Breast epithelium (tissue), 4 donors: ENCODE results near the gene ZWILCH. TPM values are rescaled to one million over a fixed set of nuclear protein-coding genes. Genes with fewer than 3 reads are reported as not detected.

ENCODE experiments used
- DNase-seq, 2 donors: peaks; one replicate each; pipeline ENCODE4 v3.0.0-alpha.2; 2019; ENCODE audit warnings: low spot score in 2 of 2
- H3K27ac ChIP-seq, 2 donors: fragments of 200-600 bp; sonication (generic) in 1 of 2; one replicate each; pipeline ENCODE4 v1.5.1; 2016 to 2019; ENCODE audit warnings: mild to moderate bottlenecking in 1 of 2
- H3K27me3 ChIP-seq, 2 donors: fragments of 200-600 bp; sonication (generic) in 1 of 2; one replicate each; pipeline versions ENCODE4 v1.5.1 to v1.6.0; 2017 to 2019; ENCODE audit warnings: control low read depth in 1 of 2, mild to moderate bottlenecking in 1 of 2
- H3K36me3 ChIP-seq: fragments of 200-600 bp; one replicate; pipeline ENCODE4 v1.5.1; 2019
- H3K4me1 ChIP-seq, 2 donors: fragments of 200-600 bp; sonication (generic); one replicate each; pipeline ENCODE4 v1.5.1; 2016 to 2019; ENCODE audit warnings: control low read depth in 1 of 2
- H3K4me3 ChIP-seq, 3 donors: fragments of 200-600 bp; sonication (generic); 1 replicate in 2 of 3; 2 replicates in 1 of 3; pipeline ENCODE4 v1.5.1; 2016 to 2019; ENCODE audit warnings: mild to moderate bottlenecking in 3 of 3, moderate library complexity in 2 of 3
- H3K9me3 ChIP-seq, 2 donors: fragments of 200-600 bp; sonication (generic) in 1 of 2; one replicate each; pipeline ENCODE4 v1.5.1; 2016 to 2019; ENCODE audit warnings: control low read depth in 1 of 2
- POLR2A ChIP-seq: fragments of 450-650 bp; IDR thresholded peaks from one replicate; pipeline ENCODE4 v1.6.1; 2016; ENCODE audit warnings: antibody characterized with exemption, mild to moderate bottlenecking, moderate library complexity
- POLR2AphosphoS5 ChIP-seq, 3 donors: sonication (generic); formaldehyde crosslinking; IDR thresholded peaks; one replicate each; pipeline ENCODE4 v1.6.1; 2017; ENCODE audit warnings: antibody characterized with exemption in 3 of 3
- intact Hi-C: fragments of 100-400 bp; cut with DNase I; formaldehyde crosslinking; loops from one replicate; pipeline ENCODE4 v1.15.1; 2023; ENCODE audit warnings: low total_unique reads
- total RNA-seq, 3 donors: library from RNA; depleted of rRNA; stranded (reverse); fragments of >200 nt; gene quantifications; one replicate each; pipeline ENCODE4 v1.1.0, GENCODE V29; 2016
- TF ChIP-seq, protein P1 (sequence below), 3 donors: fragments of 450-650 bp; IDR thresholded peaks; one replicate each; pipeline ENCODE4 v1.5.1; 2016 to 2017; ENCODE audit warnings: antibody characterized with exemption in 3 of 3, mild to moderate bottlenecking in 3 of 3, moderate library complexity in 3 of 3

The ZWILCH gene
- total RNA-seq, 3 donors from 2014 or later = 4.0 to 8.2 (median 7.6) TPM

DNA sequence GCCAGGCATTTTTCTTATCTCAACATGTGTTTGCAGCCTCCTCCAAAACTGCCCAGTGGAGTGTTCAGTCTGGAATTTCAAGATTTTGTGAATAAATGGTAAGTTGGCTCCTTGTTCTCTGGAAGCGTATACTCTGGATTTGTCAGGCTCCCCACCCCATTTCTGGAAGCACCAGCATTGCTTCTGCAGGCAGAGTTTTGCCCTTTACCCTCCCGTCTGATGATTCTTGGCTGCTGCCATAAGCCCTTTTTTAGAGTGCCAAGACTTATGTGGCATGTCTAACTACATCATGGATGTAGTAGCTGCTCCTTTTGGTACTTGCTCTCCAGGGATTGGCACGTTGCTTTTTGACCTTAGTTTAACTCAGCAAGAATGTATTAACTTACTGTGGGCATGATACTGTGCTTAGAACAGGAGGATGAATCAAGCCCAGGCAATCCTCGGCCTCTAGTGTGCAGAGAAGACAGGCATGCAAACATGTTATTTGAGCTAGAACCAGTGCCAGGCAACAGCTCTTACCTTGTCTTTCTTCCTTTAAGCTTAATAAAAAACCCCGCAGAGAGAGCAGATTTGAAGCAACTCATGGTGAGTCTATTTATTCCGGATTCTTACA is 15.8 kb upstream of the ZWILCH start:
- no peak overlapping the region for H3K27ac ChIP-seq
- no peaks in the 10 kb centered on the region for H3K36me3 ChIP-seq
- H3K4me3 ChIP-seq = no peak overlapping the region
- DNase-seq = no peak
- no peaks in the 10 kb centered on the region for H3K9me3 ChIP-seq
- no peaks in the 10 kb centered on the region for H3K27me3 ChIP-seq
- H3K4me1 ChIP-seq = no peaks in the 10 kb centered on the region
- TF ChIP-seq, protein P1, sequence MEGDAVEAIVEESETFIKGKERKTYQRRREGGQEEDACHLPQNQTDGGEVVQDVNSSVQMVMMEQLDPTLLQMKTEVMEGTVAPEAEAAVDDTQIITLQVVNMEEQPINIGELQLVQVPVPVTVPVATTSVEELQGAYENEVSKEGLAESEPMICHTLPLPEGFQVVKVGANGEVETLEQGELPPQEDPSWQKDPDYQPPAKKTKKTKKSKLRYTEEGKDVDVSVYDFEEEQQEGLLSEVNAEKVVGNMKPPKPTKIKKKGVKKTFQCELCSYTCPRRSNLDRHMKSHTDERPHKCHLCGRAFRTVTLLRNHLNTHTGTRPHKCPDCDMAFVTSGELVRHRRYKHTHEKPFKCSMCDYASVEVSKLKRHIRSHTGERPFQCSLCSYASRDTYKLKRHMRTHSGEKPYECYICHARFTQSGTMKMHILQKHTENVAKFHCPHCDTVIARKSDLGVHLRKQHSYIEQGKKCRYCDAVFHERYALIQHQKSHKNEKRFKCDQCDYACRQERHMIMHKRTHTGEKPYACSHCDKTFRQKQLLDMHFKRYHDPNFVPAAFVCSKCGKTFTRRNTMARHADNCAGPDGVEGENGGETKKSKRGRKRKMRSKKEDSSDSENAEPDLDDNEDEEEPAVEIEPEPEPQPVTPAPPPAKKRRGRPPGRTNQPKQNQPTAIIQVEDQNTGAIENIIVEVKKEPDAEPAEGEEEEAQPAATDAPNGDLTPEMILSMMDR (IDR thresholded peaks at IDR 0.05) = no peak
- no peak for TF ChIP-seq POLR2AphosphoS5 (IDR thresholded peaks at IDR 0.05)
- TF ChIP-seq POLR2A = no peak
- intact Hi-C loops = no loop called here

DNA sequence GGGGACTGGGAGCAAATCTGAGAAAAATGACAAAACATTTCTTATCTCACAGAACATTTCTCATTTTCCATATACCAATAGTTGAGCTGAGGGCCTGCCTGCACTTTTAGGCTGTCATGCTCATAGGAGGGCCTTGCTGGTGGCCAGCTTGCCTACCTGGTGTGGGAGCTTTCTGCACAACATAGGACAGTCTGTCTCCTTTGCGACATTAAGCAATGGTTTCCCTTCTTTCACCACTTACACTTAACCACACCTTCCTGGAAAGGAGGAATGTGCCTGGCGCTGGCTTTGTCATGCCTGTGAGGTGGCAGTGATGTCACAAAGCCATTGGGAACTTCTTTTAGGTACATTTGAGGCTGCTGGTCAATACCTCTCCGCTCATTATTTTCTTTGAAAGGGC is 13.3 kb upstream of the ZWILCH start:
- TF ChIP-seq POLR2AphosphoS5 (IDR thresholded peaks at IDR 0.05) = no peak
- TF ChIP-seq, protein P1 (IDR thresholded peaks at IDR 0.05) = no peak
- no peak for TF ChIP-seq POLR2A
- H3K27ac ChIP-seq = no peak overlapping the region
- intact Hi-C loops = no loop called here
- DNase-seq = no peak
- no peaks in the 10 kb centered on the region for H3K9me3 ChIP-seq
- no peaks in the 10 kb centered on the region for H3K27me3 ChIP-seq
- H3K4me3 ChIP-seq = no peak overlapping the region
- H3K36me3 ChIP-seq = no peaks in the 10 kb centered on the region
- H3K4me1 ChIP-seq = peaks cover 0 to 5% of the 10 kb centered on the region in 2 donors

DNA sequence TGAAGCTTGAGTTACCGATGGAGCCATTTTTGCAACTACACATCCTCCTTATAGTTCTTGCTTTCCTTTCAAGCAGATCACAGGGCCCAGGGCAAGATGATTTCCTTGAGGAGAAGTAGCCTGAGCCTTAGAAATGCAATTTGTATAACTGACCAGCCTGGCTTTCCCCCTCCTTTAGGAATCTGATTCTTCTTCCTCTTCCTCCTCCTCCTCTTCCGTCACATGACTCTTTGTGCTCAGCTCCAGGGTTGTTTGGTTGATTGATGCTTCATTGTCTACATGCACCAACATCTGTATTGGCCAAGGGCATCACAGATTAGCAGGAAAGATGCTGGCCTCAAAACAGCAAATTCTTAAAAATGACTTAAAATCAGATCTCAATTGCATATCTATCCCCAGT is 10.9 kb upstream of the ZWILCH start:
- intact Hi-C loops = no loop called here
- Histone ChIP-seq H3K27me3 (no peaks in the 10 kb centered on the region), H3K36me3 (no peaks in the 10 kb centered on the region), H3K4me3 (no peak overlapping the region), H3K4me1 (peaks cover 0 to 5% of the 10 kb centered on the region in 2 donors), H3K27ac (no peak overlapping the region), H3K9me3 (no peaks in the 10 kb centered on the region)
- TF ChIP-seq POLR2AphosphoS5 (IDR thresholded peaks at IDR 0.05) = no peak
- no peak for TF ChIP-seq POLR2A
- TF ChIP-seq, protein P1 (IDR thresholded peaks at IDR 0.05) = no peak
- no peak for DNase-seq

DNA sequence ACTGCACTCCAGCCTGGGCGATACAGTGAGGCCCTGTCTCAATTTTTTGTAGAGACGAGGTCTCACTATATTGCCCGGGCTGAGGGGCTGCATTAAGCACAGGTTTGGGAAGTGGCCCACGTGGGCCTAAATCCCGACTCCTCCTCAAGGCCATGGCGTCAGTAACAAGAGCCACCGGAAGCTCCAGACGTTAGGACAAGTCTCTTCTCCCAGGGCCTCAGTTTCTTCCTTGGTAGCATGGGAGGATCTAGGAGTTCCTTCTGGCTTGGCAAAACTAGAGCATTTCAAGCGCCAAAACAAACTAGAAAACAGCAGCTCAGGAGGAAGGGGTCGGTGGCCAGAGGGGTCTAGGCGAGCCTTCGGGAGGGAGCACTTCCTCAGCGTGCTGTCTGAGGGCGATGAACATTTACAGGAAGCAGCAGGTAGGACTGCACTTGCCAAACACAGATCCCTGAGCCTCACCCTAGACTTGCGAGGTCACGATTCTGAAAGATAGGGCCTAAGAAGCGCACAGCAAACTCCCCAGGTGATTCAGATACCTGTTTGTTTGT is 8.1 kb upstream of the ZWILCH start:
- Histone ChIP-seq H3K27me3 (no peaks in the 10 kb centered on the region), H3K4me1 (peaks cover 0 to 5% of the 10 kb centered on the region in 2 donors), H3K27ac (peak overlapping the region; percentile 93 to 94), H3K9me3 (no peaks in the 10 kb centered on the region), H3K4me3 (peak overlapping the region; percentile 79 to 91 (median 89)), H3K36me3 (peaks cover 1% of the 10 kb centered on the region)
- intact Hi-C loops = loop anchor here (5.0 kb wide), 1 partner anchor 110 kb away; the partner anchor contains the start of gene MAP2K1
- TF ChIP-seq POLR2A = no peak
- TF ChIP-seq, protein P1 (IDR thresholded peaks at IDR 0.05) = no peak
- no peak for TF ChIP-seq POLR2AphosphoS5 (IDR thresholded peaks at IDR 0.05)
- no peak for DNase-seq
